ENCODE measurements around the gene GPC6. TPM values are rescaled to one million over a fixed set of nuclear protein-coding genes. Genes with fewer than 3 reads are reported as not detected.

Gene GPC6
- total RNA-seq, 1 experiment from 2014 or later, result 0.22 TPM

GRCh38 chr13:94455414-94455813 is 1228.8 kb downstream of the GPC6 start:
- no TSS peak for BruUV-seq (replicated peaks)
- intact Hi-C loops (cut with micrococcal nuclease), result no loop called here
- TF ChIP-seq ZNF274 (IDR thresholded peaks at IDR 0.05; ENCODE audit: low read depth, low read length) (no peak), CTCF (IDR thresholded peaks at IDR 0.05 in 2 of 3, conservative IDR thresholded peaks at IDR 0.05 in 1 of 3; ENCODE audit: borderline replicate concordance in 1 of 3, insufficient read depth in 1 of 3, low read depth in 2 of 3, low read length in 2 of 3) (no peak), ELF1 (IDR thresholded peaks at IDR 0.05; ENCODE audit: borderline replicate concordance, low read depth) (no peak), ZFX (IDR thresholded peaks at IDR 0.05) (no peak), CEBPB (IDR thresholded peaks at IDR 0.05; ENCODE audit: low read depth) (no peak)
- ChIA-PET RAD21 (ENCODE audit: low non-redundant PET in 1 of 2, low total read pairs in 2 of 2, uncharacterized antibody in 2 of 2, unreplicated experiment in 2 of 2) (no interaction called here), POLR2A (no interaction called here), CTCF (interaction anchor here (0.7 kb wide), 1 partner anchor 219 kb away, joined by 3 read pairs; no protein-coding TSS in a partner anchor)
- no peaks in the 10 kb centered on the region for H4K20me1 ChIP-seq (ENCODE audit: insufficient read depth)
- no peaks in the 10 kb centered on the region for H3K4me1 ChIP-seq (ENCODE audit: control insufficient read depth in 1 of 2, insufficient read depth in 2 of 2, low read length in 2 of 2)
- H3K9me2 ChIP-seq (ENCODE audit: insufficient read depth), result no peaks in the 10 kb centered on the region
- no peak overlapping the region for H3K27ac ChIP-seq (ENCODE audit: low read depth, low read length)
- no peaks in the 10 kb centered on the region for H3K79me2 ChIP-seq (ENCODE audit: insufficient read depth, low read length)
- no peaks in the 10 kb centered on the region for H3K36me3 ChIP-seq (ENCODE audit: control insufficient read depth in 1 of 2, insufficient read depth in 2 of 2, low read length in 2 of 2)
- H3K4me2 ChIP-seq (ENCODE audit: low read length), result no peak overlapping the region
- no peak overlapping the region for H2AFZ ChIP-seq (ENCODE audit: low read depth, low read length, poor library complexity, severe bottlenecking)
- H3K9ac ChIP-seq (ENCODE audit: low read length), result no peak overlapping the region
- no peaks in the 10 kb centered on the region for H3K27me3 ChIP-seq (ENCODE audit: insufficient read depth, low read length)
- no peak overlapping the region for H3K4me3 ChIP-seq (replicated peaks in 1 of 2; ENCODE audit: low read depth in 1 of 2, low read length in 2 of 2)
- no peaks in the 10 kb centered on the region for H3K9me3 ChIP-seq (ENCODE audit: control insufficient read depth in 1 of 2, insufficient read depth in 1 of 2, low read depth in 1 of 2, low read length in 2 of 2)
- no peak for DNase-seq (ENCODE audit: low read depth, low spot score)
- no peak; the same call in 1 of the 2 replicates for ATAC-seq
